Mucosa of descending colon (tissue), 3 donors: ENCODE measurements around the gene CEP72. TPM values are rescaled to one million over a fixed set of nuclear protein-coding genes. Genes with fewer than 3 reads are reported as not detected.

Experiments
- ATAC-seq: fragments of 200-7000 bp; cut with Tn5 transposase; one replicate; pipeline ENCODE4 v1.9.1; 2020; ENCODE audit warnings: mild to moderate bottlenecking, moderate library complexity
- DNase-seq, 3 donors: peaks; one replicate each; pipeline ENCODE4 v3.0.0-alpha.2; 2020
- H3K36me3 ChIP-seq: fragments of 200-600 bp; one replicate; pipeline ENCODE4 v1.8.0; 2021; ENCODE audit warnings: low read depth, mild to moderate bottlenecking
- H3K4me1 ChIP-seq: fragments of 200-600 bp; one replicate; pipeline ENCODE4 v1.8.0; 2021; ENCODE audit warnings: low read depth, mild to moderate bottlenecking
- H3K4me3 ChIP-seq: fragments of 200-600 bp; one replicate; pipeline ENCODE4 v1.8.0; 2021; ENCODE audit warnings: mild to moderate bottlenecking
- H3K9me3 ChIP-seq: fragments of 200-600 bp; one replicate; pipeline ENCODE4 v1.8.0; 2021; ENCODE audit warnings: mild to moderate bottlenecking
- intact Hi-C, 2 donors: fragments of 100-400 bp; cut with DNase I in 1 of 2; cut with micrococcal nuclease in 1 of 2; formaldehyde crosslinking; loops; one replicate each; pipeline versions ENCODE4 v1.11.0 to v1.11.1; 2022; cut with DNase I, micrococcal nuclease
- total RNA-seq, 3 donors: library from RNA; stranded (reverse); fragmentation: NEBNext Ultra II Directional in 2 of 3; extraction: Animal tissue kit (Norgen Biotek cat#: 25700) in 2 of 3; gene quantifications; one replicate each; pipeline versions ENCODE4 v1.2.1 to v1.2.4, GENCODE V29; 2021 to 2023
- TF ChIP-seq, protein P1 (sequence below): fragments of 200-600 bp; IDR thresholded peaks from one replicate; pipeline ENCODE4 v1.8.0; 2022; ENCODE audit warnings: antibody characterized with exemption, mild to moderate bottlenecking
- donor health status: DM: no; HTN: no; CAD: no; lungs with moderate emphysema.
- donor health status: DM: no; HTN: no; CAD: no.
- donor health status: DM: no; HTN: yes; CAD: no.

Gene CEP72
- total RNA-seq, 3 donors from 2014 or later = 7.3 to 9.7 (median 8.8) TPM

DNA sequence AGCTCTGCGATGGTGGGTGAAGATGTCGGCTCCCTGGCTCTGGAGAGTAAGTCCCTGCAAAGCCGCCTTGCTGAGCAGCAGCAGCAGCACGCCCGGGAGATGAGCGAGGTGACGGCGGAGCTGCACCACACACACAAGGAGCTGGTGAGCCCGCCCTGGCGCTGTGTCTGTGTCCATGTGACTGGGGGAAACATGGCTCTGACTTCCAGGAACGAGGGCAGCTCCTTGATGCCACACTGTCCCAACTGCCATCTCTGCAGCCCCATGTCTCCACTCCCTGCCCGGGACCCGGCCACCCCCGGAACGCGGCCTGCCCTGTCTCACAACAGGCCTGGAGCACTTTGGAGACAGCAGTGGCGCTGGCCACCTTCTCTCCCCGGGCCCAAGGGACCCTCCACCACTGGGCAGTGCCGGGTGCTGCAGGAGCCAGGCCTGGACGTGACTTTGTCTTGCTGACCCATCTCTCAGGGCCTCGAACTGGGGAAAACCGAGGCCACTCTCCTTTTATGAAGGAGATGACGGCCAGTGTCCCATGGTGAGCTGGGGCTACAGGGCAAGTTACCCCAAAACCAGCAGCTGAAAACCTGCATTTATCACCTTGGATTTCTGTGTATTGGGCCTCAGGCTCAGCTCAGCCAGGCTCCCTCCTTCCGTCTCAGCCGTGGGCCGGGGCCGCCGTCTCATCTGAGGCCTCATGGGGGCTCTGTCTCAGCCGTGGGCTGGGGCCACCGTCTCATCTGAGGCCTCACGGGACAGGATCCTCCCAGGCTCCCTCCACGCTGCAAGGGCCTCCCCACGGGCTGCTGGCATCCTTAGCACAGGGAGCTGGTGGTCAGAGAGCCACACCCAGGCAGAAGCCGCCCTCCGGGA, 28.6 kb downstream of the CEP72 start:
- H3K36me3 ChIP-seq = no peaks in the 10 kb centered on the region
- intact Hi-C loops = no loop called here

DNA sequence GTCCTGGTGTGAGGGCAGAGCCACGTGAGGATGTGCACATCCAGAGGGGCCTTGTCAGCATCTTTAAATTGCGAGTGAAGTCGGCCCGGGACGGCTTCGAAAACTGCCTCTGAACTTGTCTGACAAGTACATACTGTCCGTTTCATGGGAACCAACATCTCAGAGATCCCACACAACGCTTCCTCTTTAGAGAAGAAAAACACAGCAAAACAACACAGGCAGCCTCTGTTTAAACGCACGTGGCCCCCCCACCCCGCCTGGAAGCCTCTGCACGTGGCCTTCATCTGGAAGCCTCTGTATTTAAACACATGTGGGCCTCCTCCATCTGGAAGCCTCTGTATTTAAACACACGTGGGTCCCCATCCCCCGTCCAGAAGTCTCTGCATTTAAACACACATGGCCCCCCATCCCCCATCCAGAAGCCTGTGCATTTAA, 29.2 kb downstream of the CEP72 start:
- ATAC-seq = no peak
- TF ChIP-seq, protein P1, sequence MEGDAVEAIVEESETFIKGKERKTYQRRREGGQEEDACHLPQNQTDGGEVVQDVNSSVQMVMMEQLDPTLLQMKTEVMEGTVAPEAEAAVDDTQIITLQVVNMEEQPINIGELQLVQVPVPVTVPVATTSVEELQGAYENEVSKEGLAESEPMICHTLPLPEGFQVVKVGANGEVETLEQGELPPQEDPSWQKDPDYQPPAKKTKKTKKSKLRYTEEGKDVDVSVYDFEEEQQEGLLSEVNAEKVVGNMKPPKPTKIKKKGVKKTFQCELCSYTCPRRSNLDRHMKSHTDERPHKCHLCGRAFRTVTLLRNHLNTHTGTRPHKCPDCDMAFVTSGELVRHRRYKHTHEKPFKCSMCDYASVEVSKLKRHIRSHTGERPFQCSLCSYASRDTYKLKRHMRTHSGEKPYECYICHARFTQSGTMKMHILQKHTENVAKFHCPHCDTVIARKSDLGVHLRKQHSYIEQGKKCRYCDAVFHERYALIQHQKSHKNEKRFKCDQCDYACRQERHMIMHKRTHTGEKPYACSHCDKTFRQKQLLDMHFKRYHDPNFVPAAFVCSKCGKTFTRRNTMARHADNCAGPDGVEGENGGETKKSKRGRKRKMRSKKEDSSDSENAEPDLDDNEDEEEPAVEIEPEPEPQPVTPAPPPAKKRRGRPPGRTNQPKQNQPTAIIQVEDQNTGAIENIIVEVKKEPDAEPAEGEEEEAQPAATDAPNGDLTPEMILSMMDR = no peak
- Histone ChIP-seq H3K36me3 (no peaks in the 10 kb centered on the region), H3K4me1 (no peaks in the 10 kb centered on the region), H3K9me3 (no peaks in the 10 kb centered on the region), H3K4me3 (no peak overlapping the region)
- peak in 1 of 3 donors; percentile 23 for DNase-seq
- intact Hi-C loops = no loop called here

More for the DNA sequence above, 28.6 kb downstream of the CEP72 start:
- ATAC-seq = no peak
- Histone ChIP-seq H3K4me1 (no peaks in the 10 kb centered on the region), H3K4me3 (no peak overlapping the region), H3K9me3 (no peaks in the 10 kb centered on the region)
- peak in 1 of 3 donors; percentile 25 for DNase-seq
- TF ChIP-seq, protein P1 = no peak

DNA sequence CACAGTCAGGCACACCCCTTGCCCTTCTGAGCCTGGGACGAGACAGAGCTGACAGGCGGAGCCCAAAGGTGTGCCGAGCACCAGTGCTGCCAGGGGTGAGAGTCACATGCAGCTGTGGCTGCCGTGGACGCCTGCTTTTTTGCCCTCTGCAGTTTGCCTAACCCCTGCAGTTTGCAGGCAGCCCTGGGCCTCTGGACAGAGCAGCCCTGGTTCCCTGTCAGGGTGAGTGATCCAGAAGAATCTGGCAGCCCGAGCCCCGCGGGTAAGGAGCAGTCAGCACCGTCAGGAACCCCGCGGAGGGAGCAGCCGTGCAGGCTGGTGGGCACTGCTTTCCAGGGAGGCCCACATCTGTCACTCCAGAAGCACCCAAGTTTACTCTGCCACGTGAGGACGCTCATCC, 30.3 kb downstream of the CEP72 start:
- H3K36me3 ChIP-seq = no peaks in the 10 kb centered on the region
- intact Hi-C loops = no loop called here
- no peak for ATAC-seq

DNA sequence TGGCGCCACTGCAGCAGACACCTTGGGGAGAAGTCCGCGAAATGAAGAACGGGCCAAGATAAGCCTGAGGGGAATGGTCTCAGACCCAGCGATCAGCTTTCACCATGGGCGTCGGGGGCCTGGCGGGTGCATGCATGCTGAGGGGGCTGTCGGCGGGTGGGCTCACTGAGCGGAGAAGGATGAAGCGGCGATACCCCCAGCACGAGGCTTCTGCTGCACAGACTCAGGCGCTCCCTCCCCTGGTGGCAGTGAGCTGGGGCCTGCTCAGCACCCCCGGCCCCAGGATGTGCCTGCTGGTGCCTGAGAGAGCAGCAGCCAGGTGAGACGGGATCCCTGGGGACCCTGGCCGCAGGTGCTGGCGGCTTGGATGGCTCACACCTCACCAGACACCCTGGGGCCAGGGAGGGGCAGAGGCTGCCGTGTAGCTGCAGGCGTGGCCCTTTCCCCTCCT, 31.2 kb downstream of the CEP72 start:
- intact Hi-C loops = no loop called here
- no peaks in the 10 kb centered on the region for H3K4me1 ChIP-seq
- ATAC-seq (no peak), DNase-seq (peak in 1 of 3 donors; percentile 33)
- H3K36me3 ChIP-seq = no peaks in the 10 kb centered on the region
- H3K9me3 ChIP-seq = no peaks in the 10 kb centered on the region
- TF ChIP-seq, protein P1 = no peak
- H3K4me3 ChIP-seq = no peak overlapping the region

More for the DNA sequence above, 30.3 kb downstream of the CEP72 start:
- Histone ChIP-seq H3K4me3 (no peak overlapping the region), H3K9me3 (no peaks in the 10 kb centered on the region), H3K4me1 (no peaks in the 10 kb centered on the region)
- TF ChIP-seq, protein P1 = no peak
- peak in 1 of 3 donors; percentile 39 for DNase-seq

DNA sequence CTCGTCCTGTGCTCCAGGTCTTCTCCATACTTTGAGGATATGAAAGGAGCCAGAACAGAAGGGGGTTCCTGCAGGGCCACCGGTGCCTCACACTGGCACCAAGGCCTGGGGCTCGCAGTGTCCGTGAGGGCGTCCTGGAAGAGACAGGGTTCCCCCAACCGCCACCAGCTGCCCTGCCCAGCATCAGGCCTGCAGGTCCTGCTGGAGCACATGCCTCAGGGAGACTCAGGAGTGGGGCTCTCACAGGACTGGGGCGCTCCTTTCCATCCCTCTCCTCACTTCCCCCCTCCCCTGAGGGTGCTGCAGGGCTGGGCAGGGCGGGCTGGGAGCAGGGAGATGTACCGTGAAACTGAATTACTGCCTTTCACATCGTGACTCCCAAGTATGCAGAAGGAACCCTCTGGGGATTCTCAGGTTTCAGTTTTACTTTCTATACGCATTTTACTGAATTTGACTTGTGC, 31.7 kb downstream of the CEP72 start:
- TF ChIP-seq, protein P1 = no peak
- Histone ChIP-seq H3K4me3 (no peak overlapping the region), H3K36me3 (no peaks in the 10 kb centered on the region), H3K4me1 (no peaks in the 10 kb centered on the region), H3K9me3 (no peaks in the 10 kb centered on the region)
- DNase-seq (peak in 1 of 3 donors; percentile 31), ATAC-seq (no peak)
- intact Hi-C loops = no loop called here
